Parathyroid adenoma (tissue), 2 donors: Measurements from ENCODE around the gene NUP153.
"Not testable (repeated sequence)": the region's sequence is repeated elsewhere in the genome, so short reads cannot be mapped to it uniquely, and the experiment has no call there.

Source experiments
- H2AFZ ChIP-seq: fragments of 300-600 bp; sonication (generic); one replicate; pipeline ENCODE4 v1.7.0; 2017; ENCODE audit warnings: antibody characterized with exemption, mild to moderate bottlenecking
- H3K27ac ChIP-seq: fragments of 300-600 bp; sonication (generic); one replicate; pipeline ENCODE4 v1.7.0; 2017
- H3K27me3 ChIP-seq: fragments of 300-600 bp; sonication (generic); one replicate; pipeline ENCODE4 v1.7.0; 2017; ENCODE audit warnings: low read length; ENCODE audit not compliant: control insufficient read depth, insufficient read depth
- H3K36me3 ChIP-seq: fragments of 300-600 bp; sonication (generic); one replicate; pipeline ENCODE4 v1.7.0; 2017; ENCODE audit warnings: low read length; ENCODE audit not compliant: control insufficient read depth, insufficient read depth
- H3K4me1 ChIP-seq: fragments of 300-600 bp; sonication (generic); one replicate; pipeline ENCODE4 v1.7.0; 2017; ENCODE audit warnings: control low read depth
- H3K4me2 ChIP-seq: fragments of 300-600 bp; sonication (generic); one replicate; pipeline ENCODE4 v1.7.0; 2017; ENCODE audit warnings: low read length
- H3K4me3 ChIP-seq: fragments of 300-600 bp; sonication (generic); one replicate; pipeline ENCODE4 v1.7.0; 2017; ENCODE audit warnings: low read depth, low read length
- H3K79me2 ChIP-seq: fragments of 300-600 bp; sonication (generic); one replicate; pipeline ENCODE4 v1.7.0; 2017; ENCODE audit warnings: control low read depth
- H3K9ac ChIP-seq: fragments of 300-600 bp; sonication (generic); one replicate; pipeline ENCODE4 v1.7.0; 2017; ENCODE audit warnings: mild to moderate bottlenecking
- H3K9me3 ChIP-seq: fragments of 300-600 bp; sonication (generic); one replicate; pipeline ENCODE4 v1.7.0; 2017; ENCODE audit warnings: low read length; ENCODE audit not compliant: control insufficient read depth
- TF ChIP-seq, protein P1 (sequence below): fragments of 300-600 bp; sonication (generic); IDR thresholded peaks from one replicate; pipeline ENCODE4 v1.7.0; 2017; ENCODE audit warnings: antibody characterized with exemption, mild to moderate bottlenecking
- donor health status: primary hyperparathyroidism.

NUP153 gene

GRCh38 chr6:17741507-17741906, 34.8 kb upstream of the NUP153 start:
- Histone ChIP-seq H3K4me3 (no peak overlapping the region), H3K4me2 (no peak overlapping the region), H3K79me2 (no peaks in the 10 kb centered on the region), H2AFZ (no peak overlapping the region), H3K9me3 (no peaks in the 10 kb centered on the region), H3K27ac (no peak overlapping the region), H3K36me3 (no peaks in the 10 kb centered on the region), H3K27me3 (no peaks in the 10 kb centered on the region), H3K9ac (no peak overlapping the region), H3K4me1 (no peaks in the 10 kb centered on the region)
- TF ChIP-seq, protein P1, sequence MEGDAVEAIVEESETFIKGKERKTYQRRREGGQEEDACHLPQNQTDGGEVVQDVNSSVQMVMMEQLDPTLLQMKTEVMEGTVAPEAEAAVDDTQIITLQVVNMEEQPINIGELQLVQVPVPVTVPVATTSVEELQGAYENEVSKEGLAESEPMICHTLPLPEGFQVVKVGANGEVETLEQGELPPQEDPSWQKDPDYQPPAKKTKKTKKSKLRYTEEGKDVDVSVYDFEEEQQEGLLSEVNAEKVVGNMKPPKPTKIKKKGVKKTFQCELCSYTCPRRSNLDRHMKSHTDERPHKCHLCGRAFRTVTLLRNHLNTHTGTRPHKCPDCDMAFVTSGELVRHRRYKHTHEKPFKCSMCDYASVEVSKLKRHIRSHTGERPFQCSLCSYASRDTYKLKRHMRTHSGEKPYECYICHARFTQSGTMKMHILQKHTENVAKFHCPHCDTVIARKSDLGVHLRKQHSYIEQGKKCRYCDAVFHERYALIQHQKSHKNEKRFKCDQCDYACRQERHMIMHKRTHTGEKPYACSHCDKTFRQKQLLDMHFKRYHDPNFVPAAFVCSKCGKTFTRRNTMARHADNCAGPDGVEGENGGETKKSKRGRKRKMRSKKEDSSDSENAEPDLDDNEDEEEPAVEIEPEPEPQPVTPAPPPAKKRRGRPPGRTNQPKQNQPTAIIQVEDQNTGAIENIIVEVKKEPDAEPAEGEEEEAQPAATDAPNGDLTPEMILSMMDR = no peak

DNA sequence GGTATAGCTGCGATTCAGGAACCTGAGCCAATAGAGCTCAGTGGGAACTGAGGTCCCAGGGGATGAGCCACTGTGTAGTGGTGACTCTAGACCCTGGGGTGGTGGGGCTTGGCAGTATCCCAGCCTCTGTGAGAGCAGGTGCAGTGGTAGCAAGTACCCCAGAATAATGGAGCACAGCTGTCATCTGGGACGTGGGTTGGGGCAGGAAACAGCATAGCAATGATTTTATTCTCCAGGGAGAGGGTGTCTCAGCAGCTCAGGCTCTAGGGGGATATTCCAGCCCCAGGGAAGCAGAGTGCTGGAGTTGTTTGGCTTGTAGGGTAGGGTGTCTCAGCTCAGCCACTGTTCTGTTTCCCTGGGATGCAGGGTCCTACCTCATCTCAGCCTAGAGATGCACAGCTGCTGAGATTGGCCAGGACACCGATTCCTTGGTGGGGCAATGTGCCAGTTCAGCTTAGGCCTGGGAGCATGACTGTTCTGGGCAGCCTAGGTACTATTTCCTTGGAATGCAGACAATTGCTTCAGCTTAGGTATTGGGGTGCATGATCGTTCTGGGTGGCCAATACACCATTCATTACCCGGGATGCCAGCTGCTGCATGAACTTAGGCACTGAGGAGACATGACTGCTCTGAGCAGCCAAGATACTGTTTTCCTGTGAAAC, 34.0 kb upstream of the NUP153 start:
- Histone ChIP-seq H3K27ac (no peak overlapping the region), H3K4me2 (no peak overlapping the region), H3K4me1 (no peaks in the 10 kb centered on the region), H2AFZ (no peak overlapping the region), H3K36me3 (no peaks in the 10 kb centered on the region), H3K9me3 (no peaks in the 10 kb centered on the region), H3K27me3 (no peaks in the 10 kb centered on the region), H3K79me2 (no peaks in the 10 kb centered on the region), H3K9ac (no peak overlapping the region), H3K4me3 (no peak overlapping the region)
- TF ChIP-seq, protein P1 = no peak

DNA sequence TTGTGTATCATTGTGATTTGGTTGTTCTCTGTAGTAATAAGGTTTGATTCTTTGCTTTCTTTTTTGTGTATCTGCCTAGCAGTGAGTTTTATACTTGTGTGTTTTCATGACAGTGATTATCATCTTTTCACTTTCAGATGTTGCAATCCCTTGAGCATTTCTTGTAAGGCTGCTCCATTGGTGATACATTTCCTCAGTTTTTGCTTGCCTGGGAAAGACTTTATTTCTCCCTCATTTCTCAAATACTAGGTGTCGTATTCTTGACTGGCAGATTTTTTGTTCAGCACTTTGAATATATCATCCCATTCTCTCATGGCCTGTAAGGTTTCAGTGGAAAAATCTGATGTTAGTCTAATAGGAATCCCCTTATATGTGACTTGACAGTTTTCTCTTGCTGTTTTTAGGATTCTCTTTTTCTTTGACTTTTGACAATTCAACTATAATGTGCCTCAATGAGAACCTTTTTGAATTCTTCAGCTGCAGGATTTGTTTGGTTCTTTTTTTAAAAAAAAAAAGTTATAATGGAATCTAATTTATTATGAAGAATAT, 31.1 kb upstream of the NUP153 start:
- H3K36me3 ChIP-seq = no peaks in the 10 kb centered on the region
- no peak overlapping the region for H3K4me3 ChIP-seq
- H2AFZ ChIP-seq = no peak overlapping the region
- H3K27me3 ChIP-seq = no peaks in the 10 kb centered on the region
- no peaks in the 10 kb centered on the region for H3K79me2 ChIP-seq
- H3K27ac ChIP-seq = no peak overlapping the region
- H3K4me1 ChIP-seq = no peaks in the 10 kb centered on the region
- H3K4me2 ChIP-seq = no peak overlapping the region
- H3K9me3 ChIP-seq = no peaks in the 10 kb centered on the region
- H3K9ac ChIP-seq = no peak overlapping the region
- TF ChIP-seq, protein P1 = no peak

- not testable (repeated sequence) for H3K4me3 ChIP-seq, H3K9me3 ChIP-seq, H3K79me2 ChIP-seq, H2AFZ ChIP-seq, H3K4me1 ChIP-seq, H3K4me2 ChIP-seq, H3K27me3 ChIP-seq, H3K36me3 ChIP-seq, H3K9ac ChIP-seq, H3K27ac ChIP-seq
These were observed 28.6 kb upstream of the NUP153 start for GRCh38 chr6:17735311-17735710.

DNA sequence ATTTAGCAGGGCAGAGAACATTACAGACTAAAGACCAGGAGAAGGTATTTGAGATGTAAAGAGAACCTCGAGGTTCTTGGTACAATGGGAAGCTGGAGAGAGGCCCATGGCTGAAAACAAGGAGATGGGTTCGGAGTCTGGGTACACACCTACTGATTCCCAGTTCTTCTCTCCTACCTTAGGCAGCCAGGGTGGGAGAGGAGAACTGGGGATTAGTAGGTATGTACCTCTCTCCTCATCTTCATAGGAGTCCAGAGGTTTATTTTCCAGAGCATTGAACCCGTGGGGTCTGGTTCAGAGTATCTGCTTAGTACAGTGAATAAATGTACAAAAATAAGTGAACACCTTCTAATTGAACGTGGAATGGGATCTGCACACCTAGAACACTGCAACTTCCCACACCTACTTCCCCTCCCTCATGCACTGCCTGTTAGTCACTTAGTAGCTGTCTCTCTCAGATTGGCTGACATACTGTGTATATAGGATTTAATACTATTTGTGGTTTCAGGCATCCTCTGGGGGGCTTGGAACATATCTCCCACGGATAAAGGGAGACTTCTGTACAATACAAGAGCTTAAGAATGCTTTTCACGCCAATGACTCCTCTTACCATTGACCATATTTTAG, 23.5 kb upstream of the NUP153 start:
- Histone ChIP-seq H3K4me1 (no peaks in the 10 kb centered on the region), H3K27ac (no peak overlapping the region), H3K9ac (no peak overlapping the region), H3K36me3 (no peaks in the 10 kb centered on the region), H3K27me3 (no peaks in the 10 kb centered on the region), H3K9me3 (no peaks in the 10 kb centered on the region), H3K4me3 (no peak overlapping the region), H2AFZ (no peak overlapping the region), H3K4me2 (no peak overlapping the region), H3K79me2 (no peaks in the 10 kb centered on the region)
- TF ChIP-seq, protein P1 = no peak
